Gastroesophageal sphincter (tissue), 4 donors: ENCODE results near the gene TMEM243. TPM values are rescaled to one million over a fixed set of nuclear protein-coding genes. Genes with fewer than 3 reads are reported as not detected.

Experiments used
- ATAC-seq: fragments of 150-250 bp; one replicate; pipeline ENCODE4 v1.9.1; 2016; ENCODE audit warnings: mild to moderate bottlenecking, moderate library complexity
- H3K27ac ChIP-seq, 4 donors: fragments of 200-600 bp; sonication (generic) in 3 of 4; 1 replicate in 3 of 4; 2 replicates in 1 of 4; pipeline ENCODE4 v1.5.1; 2016 to 2019
- H3K27me3 ChIP-seq: fragments of 200-600 bp; sonication (generic); one replicate; pipeline ENCODE4 v1.5.1; 2019
- H3K36me3 ChIP-seq, 2 donors: fragments of 200-600 bp; sonication (generic); one replicate each; pipeline ENCODE4 v1.5.1; 2019; ENCODE audit warnings: control low read depth in 1 of 2
- H3K4me1 ChIP-seq, 3 donors: fragments of 200-600 bp; sonication (generic); 1 replicate in 2 of 3; 2 replicates in 1 of 3; pipeline ENCODE4 v1.5.1; 2016 to 2019; ENCODE audit warnings: control low read depth in 2 of 3
- H3K4me3 ChIP-seq, 2 donors: fragments of 200-600 bp; sonication (generic); one replicate each; pipeline ENCODE4 v1.5.1; 2019; ENCODE audit warnings: mild to moderate bottlenecking in 1 of 2, moderate library complexity in 1 of 2
- H3K9me3 ChIP-seq, 3 donors: fragments of 200-600 bp; sonication (generic); one replicate each; pipeline ENCODE4 v1.5.1; 2017 to 2019; ENCODE audit warnings: control low read depth in 2 of 3
- EP300 ChIP-seq: sonication (generic); formaldehyde crosslinking; IDR thresholded peaks from one replicate; pipeline ENCODE4 v1.6.1; 2017; ENCODE audit warnings: antibody characterized with exemption, mild to moderate bottlenecking
- POLR2A ChIP-seq, 2 donors: fragments of 450-650 bp; IDR thresholded peaks; one replicate each; pipeline ENCODE4 v1.6.1; 2017; ENCODE audit warnings: antibody characterized with exemption in 2 of 2, mild to moderate bottlenecking in 2 of 2, moderate library complexity in 1 of 2
- POLR2AphosphoS5 ChIP-seq: sonication (generic); formaldehyde crosslinking; IDR thresholded peaks from one replicate; pipeline ENCODE4 v1.6.1; 2017; ENCODE audit warnings: antibody characterized with exemption
- WGBS, 2 donors: methylation state at CpG; one replicate each; pipeline ENCODE4 v1.1.5; 2018; ENCODE audit warnings: low coverage in 1 of 2; 5-methylcytosine and 5-hydroxymethylcytosine counted together
- total RNA-seq, 4 donors: library from RNA; depleted of rRNA; stranded (reverse); fragments of >200 nt; gene quantifications; one replicate each; pipeline ENCODE4 v1.1.0, GENCODE V29; 2016
- TF ChIP-seq, protein P1 (sequence below), 4 experiments: fragments of 200-600 bp in 2 of 4; fragments of 450-650 bp in 2 of 4; sonication (generic) in 1 of 4; IDR thresholded peaks; one replicate each; pipeline ENCODE4 v1.5.1; 2017 to 2019; ENCODE audit warnings: antibody characterized with exemption in 4 of 4, mild to moderate bottlenecking in 2 of 4, moderate library complexity in 2 of 4

The TMEM243 gene
- total RNA-seq, 4 donors from 2014 or later = 10.8 to 38.4 (median 22.1) TPM

GRCh38 chr7:87199241-87199640, 20.3 kb downstream of the TMEM243 start:
- 67 to 89% methylated on average over 1 of the region's 1 CpG for WGBS, 2 donors
- TF ChIP-seq, protein P1, sequence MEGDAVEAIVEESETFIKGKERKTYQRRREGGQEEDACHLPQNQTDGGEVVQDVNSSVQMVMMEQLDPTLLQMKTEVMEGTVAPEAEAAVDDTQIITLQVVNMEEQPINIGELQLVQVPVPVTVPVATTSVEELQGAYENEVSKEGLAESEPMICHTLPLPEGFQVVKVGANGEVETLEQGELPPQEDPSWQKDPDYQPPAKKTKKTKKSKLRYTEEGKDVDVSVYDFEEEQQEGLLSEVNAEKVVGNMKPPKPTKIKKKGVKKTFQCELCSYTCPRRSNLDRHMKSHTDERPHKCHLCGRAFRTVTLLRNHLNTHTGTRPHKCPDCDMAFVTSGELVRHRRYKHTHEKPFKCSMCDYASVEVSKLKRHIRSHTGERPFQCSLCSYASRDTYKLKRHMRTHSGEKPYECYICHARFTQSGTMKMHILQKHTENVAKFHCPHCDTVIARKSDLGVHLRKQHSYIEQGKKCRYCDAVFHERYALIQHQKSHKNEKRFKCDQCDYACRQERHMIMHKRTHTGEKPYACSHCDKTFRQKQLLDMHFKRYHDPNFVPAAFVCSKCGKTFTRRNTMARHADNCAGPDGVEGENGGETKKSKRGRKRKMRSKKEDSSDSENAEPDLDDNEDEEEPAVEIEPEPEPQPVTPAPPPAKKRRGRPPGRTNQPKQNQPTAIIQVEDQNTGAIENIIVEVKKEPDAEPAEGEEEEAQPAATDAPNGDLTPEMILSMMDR (IDR thresholded peaks at IDR 0.05) = no peak
- TF ChIP-seq POLR2A (IDR thresholded peaks at IDR 0.05) (no peak), POLR2AphosphoS5 (no peak), EP300 (no peak)
- no peak for ATAC-seq
- no peak overlapping the region for H3K27ac ChIP-seq
- H3K4me1 ChIP-seq = peaks cover 0 to 18% (median 0%) of the 10 kb centered on the region in 3 donors
- H3K9me3 ChIP-seq = peaks cover 0 to under 1% (median 0%) of the 10 kb centered on the region in 3 donors
- H3K27me3 ChIP-seq = no peaks in the 10 kb centered on the region
- peaks cover 0 to 40% of the 10 kb centered on the region in 2 donors for H3K36me3 ChIP-seq
- no peak overlapping the region for H3K4me3 ChIP-seq

- Histone ChIP-seq H3K27ac (no peak overlapping the region), H3K9me3 (no peaks in the 10 kb centered on the region), H3K4me3 (no peak overlapping the region), H3K36me3 (peaks cover 4 to 90% of the 10 kb centered on the region in 2 donors), H3K27me3 (no peaks in the 10 kb centered on the region), H3K4me1 (peaks cover 0 to 10% (median 0%) of the 10 kb centered on the region in 3 donors)
- ATAC-seq = no peak
- 33 to 64% methylated on average over 1 of the region's 1 CpG for whole genome bisulfite sequencing, 2 donors
- TF ChIP-seq POLR2A (IDR thresholded peaks at IDR 0.05) = no peak
- TF ChIP-seq POLR2AphosphoS5 = no peak
- no peak for TF ChIP-seq EP300
- TF ChIP-seq, protein P1 (IDR thresholded peaks at IDR 0.05) = no peak
These were observed 25.6 kb downstream of the TMEM243 start for GRCh38 chr7:87193912-87194311.

GRCh38 chr7:87192784-87193487, 26.6 kb downstream of the TMEM243 start:
- ATAC-seq = no peak

GRCh38 chr7:87190783-87191182, 28.7 kb downstream of the TMEM243 start:
- Histone ChIP-seq H3K4me3 (no peak overlapping the region), H3K4me1 (no peaks in the 10 kb centered on the region), H3K9me3 (no peaks in the 10 kb centered on the region), H3K27me3 (no peaks in the 10 kb centered on the region), H3K36me3 (peaks cover 4 to 99% of the 10 kb centered on the region in 2 donors), H3K27ac (no peak overlapping the region)
- no peak for TF ChIP-seq POLR2A (IDR thresholded peaks at IDR 0.05)
- TF ChIP-seq EP300 = no peak
- TF ChIP-seq, protein P1 (IDR thresholded peaks at IDR 0.05) = no peak
- no peak for TF ChIP-seq POLR2AphosphoS5
- 69 to 75% methylated on average over 3 of the region's 3 CpGs for WGBS, 2 donors
- no peak for ATAC-seq

More at GRCh38 chr7:87192784-87193487, 26.6 kb downstream of the TMEM243 start:
- Histone ChIP-seq H3K27me3 (no peaks in the 10 kb centered on the region), H3K36me3 (peaks cover 4 to 100% of the 10 kb centered on the region in 2 donors), H3K4me3 (no peak overlapping the region), H3K4me1 (peaks cover 0 to 2% (median 0%) of the 10 kb centered on the region in 3 donors), H3K9me3 (no peaks in the 10 kb centered on the region), H3K27ac (peak overlapping the region in 1 of 4 donors; percentile 5)
- no peak for TF ChIP-seq POLR2A (IDR thresholded peaks at IDR 0.05)
- no peak for TF ChIP-seq POLR2AphosphoS5
- no peak for TF ChIP-seq EP300
- TF ChIP-seq, protein P1 (IDR thresholded peaks at IDR 0.05) = no peak
- WGBS, 2 donors = 59 to 72% methylated on average over 4 to 6 of the region's 6 CpGs

GRCh38 chr7:87188930-87189329, 30.6 kb downstream of the TMEM243 start:
- no peak for TF ChIP-seq POLR2AphosphoS5
- TF ChIP-seq, protein P1 (IDR thresholded peaks at IDR 0.05) = no peak
- TF ChIP-seq POLR2A (IDR thresholded peaks at IDR 0.05) = no peak
- TF ChIP-seq EP300 = no peak
- Histone ChIP-seq H3K9me3 (no peaks in the 10 kb centered on the region), H3K27me3 (no peaks in the 10 kb centered on the region), H3K27ac (no peak overlapping the region), H3K36me3 (peaks cover 4 to 99% of the 10 kb centered on the region in 2 donors), H3K4me3 (no peak overlapping the region), H3K4me1 (no peaks in the 10 kb centered on the region)
- WGBS, 2 donors = 79 to 86% methylated on average over 2 of the region's 2 CpGs
- ATAC-seq = no peak
